ENCODE data around the gene PAX2.

- TF ChIP-seq CTCF (IDR thresholded peaks at IDR 0.05) (no peak), POLR2A (IDR thresholded peaks at IDR 0.05) (no peak)
These were observed 3.6 kb downstream of the PAX2 start for GRCh38 chr10:100749059-100749308.

All from adrenal gland (tissue), 5 donors.